AG08395 (cell line): ENCODE data around the gene PYGO2.
A peak's percentile ranks its signal among the peaks of the same experiment; 100 is the strongest.

Source experiments
- DNase-seq: peaks from one replicate; pipeline ENCODE4 v3.0.0; 2012; ENCODE audit warnings: mixed read lengths, low spot score

PYGO2 gene

GRCh38 chr1:154943649-154944400 is 17.8 kb downstream of the PYGO2 start:
- peak; percentile 56 for DNase-seq

- DNase-seq = peak; percentile 11
These were observed 20.1 kb downstream of the PYGO2 start for GRCh38 chr1:154941333-154942013.

- no peak for DNase-seq
These were observed 20.9 kb downstream of the PYGO2 start for GRCh38 chr1:154940651-154941194.

GRCh38 chr1:154940213-154940560 is 21.4 kb downstream of the PYGO2 start:
- no peak for DNase-seq

- no peak for DNase-seq
These were observed 22.8 kb downstream of the PYGO2 start for GRCh38 chr1:154938604-154939399.

GRCh38 chr1:154937988-154938386 is 23.6 kb downstream of the PYGO2 start:
- no peak for DNase-seq

GRCh38 chr1:154937085-154937987 is 24.2 kb downstream of the PYGO2 start:
- peak; percentile 96 for DNase-seq

- DNase-seq = peak; percentile 98
These were observed 25.0 kb downstream of the PYGO2 start, which contains the start of gene PMVK for GRCh38 chr1:154936555-154937084. TSS of gene PMVK (minus strand) at chr1:154936719. CDS start at chr1:154936685, 34 bp downstream.

- no peak for DNase-seq
These were observed 25.6 kb downstream of the PYGO2 start for GRCh38 chr1:154935749-154936554.

- DNase-seq = no peak
These were observed 27.1 kb downstream of the PYGO2 start for GRCh38 chr1:154934358-154934948.

- DNase-seq = no peak
These were observed 29.6 kb downstream of the PYGO2 start for GRCh38 chr1:154931940-154932487.

- DNase-seq = no peak
These were observed 35.4 kb downstream of the PYGO2 start for GRCh38 chr1:154926201-154926600.

- no peak for DNase-seq
These were observed 36.0 kb downstream of the PYGO2 start for GRCh38 chr1:154925335-154926170.

- no peak for DNase-seq
These were observed 37.9 kb downstream of the PYGO2 start for GRCh38 chr1:154923695-154924094.

GRCh38 chr1:154913273-154913672 is 48.3 kb downstream of the PYGO2 start:
- DNase-seq = no peak

- DNase-seq = no peak
These were observed 48.8 kb downstream of the PYGO2 start for GRCh38 chr1:154912755-154913154.

- DNase-seq = no peak
These were observed 49.7 kb downstream of the PYGO2 start for GRCh38 chr1:154911691-154912550.

- DNase-seq = no peak
These were observed 50.7 kb downstream of the PYGO2 start for GRCh38 chr1:154910851-154911250.
